Tibial nerve (tissue), 4 donors: ENCODE results near the gene LHX1. TPM values are rescaled to one million over a fixed set of nuclear protein-coding genes. Genes with fewer than 3 reads are reported as not detected.

Experiments
- DNase-seq, 2 donors: peaks; one replicate each; pipeline ENCODE4 v3.0.0-alpha.2; 2019; ENCODE audit warnings: low spot score in 2 of 2
- H3K27ac ChIP-seq, 4 donors: fragments of 200-600 bp; sonication (generic) in 3 of 4; one replicate each; pipeline ENCODE4 v1.5.1; 2017 to 2019; ENCODE audit warnings: mild to moderate bottlenecking in 1 of 4
- H3K27me3 ChIP-seq, 2 donors: fragments of 200-600 bp; sonication (generic) in 1 of 2; one replicate each; pipeline versions ENCODE4 v1.5.1 to v1.6.0; 2017 to 2019
- H3K36me3 ChIP-seq, 3 donors: fragments of 200-600 bp; sonication (generic); one replicate each; pipeline ENCODE4 v1.5.1; 2018 to 2019
- H3K4me1 ChIP-seq, 4 donors: fragments of 200-600 bp; sonication (generic) in 3 of 4; one replicate each; pipeline ENCODE4 v1.5.1; 2017 to 2019
- H3K4me3 ChIP-seq, 4 donors: fragments of 200-600 bp; sonication (generic) in 3 of 4; one replicate each; pipeline ENCODE4 v1.5.1; 2017 to 2019; ENCODE audit warnings: mild to moderate bottlenecking in 1 of 4, moderate library complexity in 1 of 4
- H3K9me3 ChIP-seq, 4 donors: fragments of 200-600 bp; sonication (generic) in 3 of 4; one replicate each; pipeline ENCODE4 v1.5.1; 2017 to 2019
- CTCF ChIP-seq, 5 experiments: fragments of 200-600 bp in 3 of 5; fragments of 450-650 bp in 2 of 5; sonication (generic) in 3 of 5; IDR thresholded peaks; one replicate each; pipeline ENCODE4 v1.5.1; 2016 to 2019; ENCODE audit warnings: antibody characterized with exemption in 5 of 5, mild to moderate bottlenecking in 3 of 5, moderate library complexity in 2 of 5
- EP300 ChIP-seq, 2 donors: sonication (generic); formaldehyde crosslinking; IDR thresholded peaks; one replicate each; pipeline ENCODE4 v1.6.1; 2017; ENCODE audit warnings: antibody characterized with exemption in 2 of 2, mild to moderate bottlenecking in 1 of 2
- POLR2A ChIP-seq, 2 donors: fragments of 450-650 bp; IDR thresholded peaks; one replicate each; pipeline ENCODE4 v1.6.1; 2017; ENCODE audit warnings: antibody characterized with exemption in 2 of 2, mild to moderate bottlenecking in 2 of 2, moderate library complexity in 2 of 2
- WGBS, 2 donors: methylation state at CpG; one replicate each; pipeline ENCODE4 v1.1.5; 2018; 5-methylcytosine and 5-hydroxymethylcytosine counted together
- total RNA-seq, 4 donors: library from RNA; depleted of rRNA; stranded (reverse); fragments of >200 nt; gene quantifications; one replicate each; pipeline ENCODE4 v1.1.0, GENCODE V29; 2016

LHX1 gene
- total RNA-seq, 4 donors from 2014 or later = not detected

GRCh38 chr17:36945959-36946725 lies 8.9 kb downstream of the LHX1 start:
- no peak overlapping the region for H3K4me3 ChIP-seq
- no peak overlapping the region for H3K27ac ChIP-seq
- no peak for DNase-seq
- peaks cover 4 to 67% of the 10 kb centered on the region in 2 donors for H3K27me3 ChIP-seq
- H3K4me1 ChIP-seq = peaks cover 0 to 40% (median 16%) of the 10 kb centered on the region in 4 donors
- no peak for TF ChIP-seq POLR2A (IDR thresholded peaks at IDR 0.05)
- WGBS, 2 donors = 8 to 11% methylated on average over 23 to 30 of the region's 30 CpGs
- H3K36me3 ChIP-seq = no peaks in the 10 kb centered on the region
- H3K9me3 ChIP-seq = no peaks in the 10 kb centered on the region

- DNase-seq = no peak
- peaks cover 4 to 62% of the 10 kb centered on the region in 2 donors for H3K27me3 ChIP-seq
- TF ChIP-seq CTCF (IDR thresholded peaks at IDR 0.05) (no peak), POLR2A (IDR thresholded peaks at IDR 0.05) (no peak), EP300 (IDR thresholded peaks at IDR 0.05) (no peak)
- no peak overlapping the region for H3K4me3 ChIP-seq
- H3K27ac ChIP-seq = no peak overlapping the region
- no peaks in the 10 kb centered on the region for H3K36me3 ChIP-seq
- peaks cover 0 to 38% (median 16%) of the 10 kb centered on the region in 4 donors for H3K4me1 ChIP-seq
- no peaks in the 10 kb centered on the region for H3K9me3 ChIP-seq
- 21 to 54% methylated on average over 2 of the region's 2 CpGs for WGBS, 2 donors
Measured at GRCh38 chr17:36946726-36947091, 9.4 kb downstream of the LHX1 start.

GRCh38 chr17:36947922-36948716 lies 10.8 kb downstream of the LHX1 start:
- Histone ChIP-seq H3K27me3 (peaks cover 0 to 47% of the 10 kb centered on the region in 2 donors), H3K4me3 (peak overlapping the region; percentile 64 to 91 (median 73)), H3K36me3 (peaks cover 0 to 13% (median 2%) of the 10 kb centered on the region in 3 donors), H3K27ac (peak overlapping the region; percentile 47 to 94 (median 86)), H3K4me1 (peaks cover 0 to 25% (median 9%) of the 10 kb centered on the region in 4 donors), H3K9me3 (no peaks in the 10 kb centered on the region)
- TF ChIP-seq POLR2A (IDR thresholded peaks at IDR 0.05) (no peak), CTCF (IDR thresholded peaks at IDR 0.05) (no peak)
- no peak for DNase-seq
- WGBS, 2 donors = 2 to 3% methylated on average over 21 to 26 of the region's 26 CpGs

GRCh38 chr17:36948717-36949460 lies 11.6 kb downstream of the LHX1 start, which contains the start of gene AATF:
AATF (plus strand) TSS chr17:36948954; CDS start chr17:36949126, 172 bp downstream.
- TF ChIP-seq CTCF (IDR thresholded peaks at IDR 0.05) (peak in 1 of 5 experiments; percentile 24), EP300 (IDR thresholded peaks at IDR 0.05) (peak; percentile 94 to 95), POLR2A (IDR thresholded peaks at IDR 0.05) (peak in 1 of 2 donors; percentile 71)
- WGBS, 2 donors = 0 to 1% methylated on average over 31 to 69 of the region's 90 CpGs
- Histone ChIP-seq H3K4me3 (peak within 1 kb of the TSS; percentile 64 to 91 (median 73)), H3K4me1 (peaks cover 0 to 25% (median 9%) of the 10 kb centered on the region in 4 donors), H3K36me3 (peaks cover 0 to 21% (median 9%) of the 10 kb centered on the region in 3 donors), H3K27ac (peak within 1 kb of the TSS; percentile 47 to 94 (median 86)), H3K9me3 (no peaks in the 10 kb centered on the region), H3K27me3 (peaks cover 0 to 40% of the 10 kb centered on the region in 2 donors)
- DNase-seq = peak; percentile 92 to 93

- Histone ChIP-seq H3K4me1 (peaks cover 0 to 25% (median 9%) of the 10 kb centered on the region in 4 donors), H3K27me3 (peaks cover 0 to 34% of the 10 kb centered on the region in 2 donors), H3K9me3 (no peaks in the 10 kb centered on the region), H3K4me3 (peak overlapping the region; percentile 64 to 91 (median 73)), H3K27ac (peak overlapping the region; percentile 43 to 94 (median 86)), H3K36me3 (peaks cover 0 to 27% (median 14%) of the 10 kb centered on the region in 3 donors)
- DNase-seq = no peak
- no peak for TF ChIP-seq EP300 (IDR thresholded peaks at IDR 0.05)
- no peak for TF ChIP-seq CTCF (IDR thresholded peaks at IDR 0.05)
- TF ChIP-seq POLR2A (IDR thresholded peaks at IDR 0.05) = no peak
- WGBS, 2 donors = 6% methylated on average over 9 of the region's 9 CpGs
Measured at GRCh38 chr17:36949461-36949927, 12.2 kb downstream of the LHX1 start.
